Neutrophil (primary cell): ENCODE measurements around the gene EFNB2.

ENCODE experiments used
- H3K27ac ChIP-seq: fragments of 200-600 bp; sonication (generic); 2 replicates; pipeline ENCODE4 v1.5.1; 2016; ENCODE audit warnings: mild to moderate bottlenecking, moderate library complexity
- H3K27me3 ChIP-seq: fragments of 200-600 bp; sonication (generic); 2 replicates; pipeline ENCODE4 v1.6.0; 2016; ENCODE audit warnings: mild to moderate bottlenecking
- H3K36me3 ChIP-seq: fragments of 200-600 bp; sonication (generic); 2 replicates; pipeline ENCODE4 v1.5.1; 2017
- H3K4me1 ChIP-seq, 2 experiments: fragments of 200-600 bp in 1 of 2; sonication (generic) in 1 of 2; 1 replicate in 1 of 2; 2 replicates in 1 of 2; pipeline versions ENCODE4 v1.5.1 to v1.6.1; 2013 to 2016; ENCODE audit warnings: low read depth in 1 of 2, low read length in 1 of 2, mild to moderate bottlenecking in 1 of 2, moderate library complexity in 1 of 2; ENCODE audit not compliant: control insufficient read depth in 1 of 2, insufficient read depth in 1 of 2
- H3K4me3 ChIP-seq, 2 experiments: fragments of 200-600 bp in 1 of 2; sonication (generic) in 1 of 2; 1 replicate in 1 of 2; 2 replicates in 1 of 2; pipeline ENCODE4 v1.5.1; 2013 to 2016; ENCODE audit warnings: low read depth in 1 of 2, low read length in 1 of 2, mild to moderate bottlenecking in 1 of 2, moderate library complexity in 1 of 2
- H3K9me3 ChIP-seq: fragments of 200-600 bp; sonication (generic); 2 replicates; pipeline ENCODE4 v1.5.1; 2016
- CTCF ChIP-seq: fragments of 200-600 bp; sonication (generic); IDR thresholded peaks from 2 replicates; pipeline ENCODE4 v1.5.1; 2016; ENCODE audit warnings: antibody characterized with exemption

The EFNB2 gene

GRCh38 chr13:106503272-106503671, 32.2 kb downstream of the EFNB2 start:
- H3K4me3 ChIP-seq, result no peak overlapping the region
- no peaks in the 10 kb centered on the region for H3K9me3 ChIP-seq
- TF ChIP-seq CTCF, result no peak
- H3K27ac ChIP-seq, result no peak overlapping the region
- no peaks in the 10 kb centered on the region for H3K36me3 ChIP-seq
- H3K4me1 ChIP-seq, result peaks cover 16 to 20% of the 10 kb centered on the region in 2 experiments
- no peaks in the 10 kb centered on the region for H3K27me3 ChIP-seq

GRCh38 chr13:106500445-106500844, 35.0 kb downstream of the EFNB2 start:
- peaks cover 16 to 27% of the 10 kb centered on the region in 2 experiments for H3K4me1 ChIP-seq
- peaks cover 7% of the 10 kb centered on the region for H3K27me3 ChIP-seq
- no peak for TF ChIP-seq CTCF
- no peak overlapping the region for H3K27ac ChIP-seq
- no peaks in the 10 kb centered on the region for H3K36me3 ChIP-seq
- H3K9me3 ChIP-seq, result no peaks in the 10 kb centered on the region
- H3K4me3 ChIP-seq, result no peak overlapping the region

DNA sequence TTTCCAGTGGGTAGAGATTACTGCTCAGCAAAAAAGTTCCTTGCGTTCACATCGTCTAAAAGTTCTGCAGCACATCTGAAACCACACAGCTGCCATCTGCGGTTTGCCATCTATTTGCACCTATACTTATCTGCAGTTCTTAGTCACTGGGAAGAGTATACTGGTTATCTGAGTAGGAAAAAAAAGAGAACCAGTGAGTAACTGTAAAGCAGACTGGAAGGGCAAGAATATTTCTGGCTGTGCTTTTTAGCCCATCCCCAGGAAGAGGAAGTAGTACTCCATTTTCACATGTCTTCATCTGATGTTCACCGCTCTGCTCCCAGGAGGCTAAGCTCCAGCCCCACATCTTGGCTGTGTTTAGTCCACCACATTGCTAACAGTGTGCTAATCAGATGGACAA, 35.6 kb downstream of the EFNB2 start:
- Histone ChIP-seq H3K27ac (no peak overlapping the region), H3K4me3 (no peak overlapping the region), H3K9me3 (no peaks in the 10 kb centered on the region), H3K4me1 (peaks cover 16 to 27% of the 10 kb centered on the region in 2 experiments), H3K36me3 (no peaks in the 10 kb centered on the region), H3K27me3 (peaks cover 7% of the 10 kb centered on the region)
- no peak for TF ChIP-seq CTCF

- Histone ChIP-seq H3K27me3 (peaks cover 7% of the 10 kb centered on the region), H3K4me3 (no peak overlapping the region), H3K36me3 (no peaks in the 10 kb centered on the region), H3K4me1 (peaks cover 18 to 28% of the 10 kb centered on the region in 2 experiments), H3K27ac (no peak overlapping the region), H3K9me3 (no peaks in the 10 kb centered on the region)
- TF ChIP-seq CTCF, result no peak
These were observed 36.3 kb downstream of the EFNB2 start for GRCh38 chr13:106499113-106499512.

DNA sequence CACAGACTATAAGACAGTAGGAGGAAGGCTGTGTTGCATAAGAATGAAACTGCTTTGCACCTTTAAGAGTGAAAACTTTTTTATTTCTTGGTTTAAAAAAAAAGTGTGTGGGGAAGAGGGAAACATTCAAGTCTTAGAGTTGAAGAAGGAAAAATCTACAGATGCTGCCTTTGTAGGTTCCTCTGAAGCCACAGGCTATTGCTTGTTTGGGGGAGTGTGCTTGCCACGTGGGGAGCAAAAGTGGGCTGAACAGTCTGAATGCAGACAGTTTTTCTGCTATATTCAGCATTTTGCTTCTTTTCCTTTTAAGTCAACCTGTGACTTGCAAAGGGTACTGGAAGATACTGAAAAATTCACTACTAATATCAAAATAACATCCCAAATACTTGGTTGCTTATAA, 36.9 kb downstream of the EFNB2 start:
- Histone ChIP-seq H3K4me1 (peaks cover 23 to 34% of the 10 kb centered on the region in 2 experiments), H3K27ac (no peak overlapping the region), H3K27me3 (peaks cover 7% of the 10 kb centered on the region), H3K36me3 (no peaks in the 10 kb centered on the region), H3K4me3 (no peak overlapping the region), H3K9me3 (no peaks in the 10 kb centered on the region)
- no peak for TF ChIP-seq CTCF

DNA sequence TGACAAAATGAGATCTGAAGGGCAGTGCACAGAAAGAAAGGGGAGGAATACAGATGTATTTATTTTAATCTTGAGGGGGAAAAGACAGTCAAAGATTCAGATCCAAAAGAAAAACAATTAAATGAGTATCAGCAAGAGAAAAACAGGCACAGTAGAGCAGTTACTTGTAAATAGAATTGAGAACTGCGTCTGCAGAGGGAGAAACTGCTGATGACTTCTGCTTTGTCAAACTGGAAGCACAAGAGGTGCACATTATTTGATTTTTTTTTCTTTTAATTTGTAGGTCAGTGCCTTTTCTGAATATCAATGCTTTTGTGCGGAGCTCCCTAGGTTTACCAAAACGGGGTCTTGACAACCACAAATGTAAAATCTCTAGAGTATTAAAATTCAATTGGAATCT, 37.3 kb downstream of the EFNB2 start:
- no peaks in the 10 kb centered on the region for H3K36me3 ChIP-seq
- H3K9me3 ChIP-seq, result no peaks in the 10 kb centered on the region
- H3K4me1 ChIP-seq, result peaks cover 27 to 38% of the 10 kb centered on the region in 2 experiments
- H3K4me3 ChIP-seq, result no peak overlapping the region
- TF ChIP-seq CTCF, result no peak
- peaks cover 7% of the 10 kb centered on the region for H3K27me3 ChIP-seq
- no peak overlapping the region for H3K27ac ChIP-seq
